IMR-90 (cell line): ENCODE results near the gene IFI44L.

Experiments
- CEBPB ChIP-seq: IDR thresholded peaks from 2 replicates; pipeline ENCODE4 v1.6.1; 2012; ENCODE audit warnings: low read depth, low read length, improper control_type of control experiment
- CHD1 ChIP-seq: IDR thresholded peaks from 2 replicates; pipeline ENCODE4 v1.6.1; 2012; ENCODE audit warnings: low read depth, low read length, improper control_type of control experiment
- FOS ChIP-seq: fragments of 150-350 bp; IDR thresholded peaks from 2 replicates; pipeline ENCODE4 v1.6.1; 2016; ENCODE audit warnings: low read depth, low read length
- MAFK ChIP-seq: IDR thresholded peaks from 2 replicates; pipeline ENCODE4 v1.6.1; 2012; ENCODE audit warnings: low read depth, low read length, improper control_type of control experiment
- MAZ ChIP-seq: IDR thresholded peaks from 2 replicates; pipeline ENCODE4 v1.6.1; 2012; ENCODE audit warnings: low read depth, mild to moderate bottlenecking, low read length, improper control_type of control experiment, moderate library complexity, borderline replicate concordance
- MXI1 ChIP-seq: IDR thresholded peaks from 2 replicates; pipeline ENCODE4 v1.6.1; 2012; ENCODE audit warnings: low read depth, mild to moderate bottlenecking, low read length, moderate library complexity, borderline replicate concordance
- NFE2L2 ChIP-seq: fragments of 150-350 bp; IDR thresholded peaks from 2 replicates; pipeline ENCODE4 v1.6.1; 2016; ENCODE audit warnings: low read depth, mild to moderate bottlenecking, low read length
- POLR2A ChIP-seq: IDR thresholded peaks from 2 replicates; pipeline ENCODE4 v1.6.1; 2012; ENCODE audit warnings: mild to moderate bottlenecking, low read depth, low read length
- RAD21 ChIP-seq: IDR thresholded peaks from 2 replicates; pipeline ENCODE4 v1.6.1; 2012; ENCODE audit warnings: low read length, improper control_type of control experiment
- RCOR1 ChIP-seq: IDR thresholded peaks from 2 replicates; pipeline ENCODE4 v1.6.1; 2012; ENCODE audit warnings: mild to moderate bottlenecking, low read length, improper control_type of control experiment; ENCODE audit not compliant: insufficient replicate concordance
- RFX5 ChIP-seq: IDR thresholded peaks from 2 replicates; pipeline ENCODE4 v1.8.0; 2012; ENCODE audit warnings: low read depth, mild to moderate bottlenecking, low read length, moderate library complexity
- SMC3 ChIP-seq: fragments of 150-350 bp; IDR thresholded peaks from 2 replicates; pipeline ENCODE4 v1.6.1; 2016; ENCODE audit warnings: low read depth, mild to moderate bottlenecking, antibody characterized with exemption, low read length, moderate library complexity
- USF2 ChIP-seq: fragments of 150-350 bp; IDR thresholded peaks from 2 replicates; pipeline ENCODE4 v1.6.1; 2017; ENCODE audit warnings: mild to moderate bottlenecking, antibody characterized with exemption, low read length, low read depth
- TF ChIP-seq, protein P1 (sequence below): conservative IDR thresholded peaks from 2 replicates; pipeline ENCODE4 v1.5.1; 2012; ENCODE audit warnings: mild to moderate bottlenecking, low read depth, low read length, improper control_type of control experiment

DNA sequence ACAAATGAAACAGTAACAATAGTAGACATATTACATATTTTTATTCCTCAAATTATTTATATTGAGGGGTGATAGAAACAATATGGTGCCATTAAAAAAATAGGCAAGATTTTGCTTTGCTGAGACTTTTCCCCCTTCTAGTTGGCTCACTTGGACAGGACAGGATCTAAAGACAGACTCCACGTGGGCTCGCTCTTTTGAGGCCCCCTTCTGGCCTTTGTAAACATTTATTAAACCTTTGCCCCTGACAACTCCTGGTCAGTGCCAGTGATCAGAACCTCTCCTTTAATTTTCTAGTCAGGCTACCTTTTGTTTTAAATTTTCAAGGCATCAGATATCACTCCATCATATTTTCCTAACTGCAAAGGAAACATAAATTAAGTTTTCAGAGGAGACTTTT, 49.7 kb upstream of the IFI44L start:
- TF ChIP-seq POLR2A (no peak), MAZ (no peak), MAFK (no peak), RCOR1 (no peak), NFE2L2 (no peak), MXI1 (no peak), USF2 (no peak), RFX5 (no peak), FOS (no peak), SMC3 (no peak), RAD21 (no peak), CHD1 (no peak), CEBPB (no peak)
- TF ChIP-seq, protein P1, sequence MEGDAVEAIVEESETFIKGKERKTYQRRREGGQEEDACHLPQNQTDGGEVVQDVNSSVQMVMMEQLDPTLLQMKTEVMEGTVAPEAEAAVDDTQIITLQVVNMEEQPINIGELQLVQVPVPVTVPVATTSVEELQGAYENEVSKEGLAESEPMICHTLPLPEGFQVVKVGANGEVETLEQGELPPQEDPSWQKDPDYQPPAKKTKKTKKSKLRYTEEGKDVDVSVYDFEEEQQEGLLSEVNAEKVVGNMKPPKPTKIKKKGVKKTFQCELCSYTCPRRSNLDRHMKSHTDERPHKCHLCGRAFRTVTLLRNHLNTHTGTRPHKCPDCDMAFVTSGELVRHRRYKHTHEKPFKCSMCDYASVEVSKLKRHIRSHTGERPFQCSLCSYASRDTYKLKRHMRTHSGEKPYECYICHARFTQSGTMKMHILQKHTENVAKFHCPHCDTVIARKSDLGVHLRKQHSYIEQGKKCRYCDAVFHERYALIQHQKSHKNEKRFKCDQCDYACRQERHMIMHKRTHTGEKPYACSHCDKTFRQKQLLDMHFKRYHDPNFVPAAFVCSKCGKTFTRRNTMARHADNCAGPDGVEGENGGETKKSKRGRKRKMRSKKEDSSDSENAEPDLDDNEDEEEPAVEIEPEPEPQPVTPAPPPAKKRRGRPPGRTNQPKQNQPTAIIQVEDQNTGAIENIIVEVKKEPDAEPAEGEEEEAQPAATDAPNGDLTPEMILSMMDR, result no peak
